DOHH2 (cell line): Measurements from ENCODE around the gene PTPN7.

Source experiments
- CTCF ChIP-seq: fragments of 200-600 bp; sonication (generic); IDR thresholded peaks from one replicate; pipeline ENCODE4 v1.5.1; 2014; ENCODE audit warnings: antibody characterized with exemption, mild to moderate bottlenecking, low read depth, low read length; ENCODE audit not compliant: poor library complexity, severe bottlenecking
- EZH2phosphoT487 ChIP-seq: fragments of 200-600 bp; sonication (generic); IDR thresholded peaks from 2 replicates; pipeline ENCODE4 v1.6.1; 2017; ENCODE audit warnings: borderline replicate concordance, mild to moderate bottlenecking, antibody characterized with exemption, low read length, moderate library complexity, mixed read lengths

- TF ChIP-seq CTCF (peak; percentile 66), EZH2phosphoT487 (no peak)
These were observed at the start of gene PTPN7 for GRCh38 chr1:202160377-202160940.
